HUDEP-2 (cell line): Measurements from ENCODE around the gene PCDH9.

Experiments used
- DNase-seq, 76 experiments: peaks; one replicate each; lab custom pipeline; 2025; ENCODE audit not compliant: unreplicated experiment in 76 of 76; lab: John Stamatoyannopoulos, UW

The PCDH9 gene

GRCh38 chr13:66859934-66860877 is 369.9 kb downstream of the PCDH9 start:
- no peak for DNase-seq

- DNase-seq = no peak
These were observed 371.1 kb downstream of the PCDH9 start for GRCh38 chr13:66859078-66859477.

- no peak for DNase-seq
These were observed 372.0 kb downstream of the PCDH9 start for GRCh38 chr13:66858163-66858562.

- no peak for DNase-seq
These were observed 375.0 kb downstream of the PCDH9 start for GRCh38 chr13:66855131-66855530.

GRCh38 chr13:66853564-66853963 is 376.6 kb downstream of the PCDH9 start:
- DNase-seq = no peak

GRCh38 chr13:66849706-66850105 is 380.4 kb downstream of the PCDH9 start:
- no peak for DNase-seq

- no peak for DNase-seq
These were observed 382.6 kb downstream of the PCDH9 start for GRCh38 chr13:66847541-66847940.

- DNase-seq = no peak
These were observed 384.7 kb downstream of the PCDH9 start for GRCh38 chr13:66845393-66845792.

GRCh38 chr13:66844933-66845332 is 385.2 kb downstream of the PCDH9 start:
- no peak for DNase-seq

- no peak for DNase-seq
These were observed 387.4 kb downstream of the PCDH9 start for GRCh38 chr13:66842766-66843165.

GRCh38 chr13:66840621-66841020 is 389.5 kb downstream of the PCDH9 start:
- DNase-seq = no peak

GRCh38 chr13:66837246-66837645 is 392.9 kb downstream of the PCDH9 start:
- DNase-seq = no peak

- DNase-seq = peak in 11 of 76 experiments; percentile 0 to 6 (median 2)
These were observed 395.0 kb downstream of the PCDH9 start for GRCh38 chr13:66835040-66835628.

- no peak for DNase-seq
These were observed 399.0 kb downstream of the PCDH9 start for GRCh38 chr13:66830940-66831716.

- no peak for DNase-seq
These were observed 400.3 kb downstream of the PCDH9 start for GRCh38 chr13:66829803-66830202.

- no peak for DNase-seq
These were observed 403.7 kb downstream of the PCDH9 start for GRCh38 chr13:66826398-66826797.

- DNase-seq = no peak
These were observed 408.6 kb downstream of the PCDH9 start for GRCh38 chr13:66821551-66821950.

- no peak for DNase-seq
These were observed 418.7 kb downstream of the PCDH9 start for GRCh38 chr13:66811455-66811854.

- DNase-seq = no peak
These were observed 420.7 kb downstream of the PCDH9 start for GRCh38 chr13:66809485-66809884.

- DNase-seq = no peak
These were observed 422.9 kb downstream of the PCDH9 start for GRCh38 chr13:66807251-66807650.

GRCh38 chr13:66805657-66806056 is 424.5 kb downstream of the PCDH9 start:
- DNase-seq = peak in 2 of 76 experiments; percentile 1 to 5
